HG03064 (cell line): ENCODE measurements around the gene RAPGEF5.
"Not testable (repeated sequence)": the region's sequence is repeated elsewhere in the genome, so short reads cannot be mapped to it uniquely, and the experiment has no call there.

Source experiments
- ATAC-seq: cut with Tn5 transposase; IDR thresholded peaks from one replicate; pipeline ENCODE4 v1.9.1; 2021; ENCODE audit warnings: low read depth; ENCODE audit not compliant: unreplicated experiment

RAPGEF5 gene

GRCh38 chr7:22105550-22105949 lies 251.4 kb downstream of the RAPGEF5 start:
- ATAC-seq = no peak

- no peak for ATAC-seq
Observed at GRCh38 chr7:22094413-22095342, 262.3 kb downstream of the RAPGEF5 start.

DNA sequence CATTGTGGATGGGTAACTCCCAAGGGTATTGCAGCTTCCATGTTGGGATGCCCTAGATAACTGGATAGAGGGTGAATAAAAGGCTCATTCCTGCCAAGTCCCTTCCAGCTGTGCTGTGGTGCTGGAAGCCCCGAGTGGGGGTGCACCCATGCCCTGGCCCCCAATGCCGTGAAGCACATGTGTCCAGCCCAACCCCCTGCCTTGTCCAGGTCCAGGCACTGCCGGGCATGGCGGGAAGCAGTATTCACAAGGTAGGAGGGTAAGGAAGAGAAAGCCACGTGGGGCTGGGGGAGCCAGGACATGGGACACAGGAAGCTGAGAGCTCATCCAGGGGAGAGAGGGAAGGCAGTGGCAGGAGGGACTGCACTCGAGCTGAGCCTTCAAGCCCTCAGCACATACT lies 263.0 kb downstream of the RAPGEF5 start:
- no peak for ATAC-seq

DNA sequence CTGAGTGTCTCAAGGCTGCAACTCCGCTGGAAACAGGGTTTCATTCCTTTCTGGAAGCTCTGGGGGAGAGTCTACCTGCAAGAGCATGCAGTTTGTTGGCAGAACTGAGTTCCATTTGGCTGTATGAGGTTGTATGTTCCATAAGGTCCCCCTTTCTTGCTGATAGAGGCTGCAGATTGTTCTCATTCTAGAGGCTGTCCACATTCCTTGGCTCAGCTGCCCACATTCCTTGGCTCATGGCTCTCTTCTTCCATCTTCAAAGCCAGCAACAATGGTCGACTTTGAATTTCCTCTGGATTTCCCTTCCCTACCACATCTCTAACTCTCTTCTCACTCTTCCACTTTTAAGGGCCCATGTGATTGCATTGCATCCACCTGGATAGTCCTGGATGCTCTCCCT lies 264.0 kb downstream of the RAPGEF5 start:
- ATAC-seq = no peak

- not testable (repeated sequence) for ATAC-seq
Observed at GRCh38 chr7:22090958-22091525, 265.9 kb downstream of the RAPGEF5 start.

- ATAC-seq = no peak
Observed at GRCh38 chr7:22090512-22090911, 266.4 kb downstream of the RAPGEF5 start.

GRCh38 chr7:22090107-22090506 lies 266.8 kb downstream of the RAPGEF5 start:
- no peak for ATAC-seq

DNA sequence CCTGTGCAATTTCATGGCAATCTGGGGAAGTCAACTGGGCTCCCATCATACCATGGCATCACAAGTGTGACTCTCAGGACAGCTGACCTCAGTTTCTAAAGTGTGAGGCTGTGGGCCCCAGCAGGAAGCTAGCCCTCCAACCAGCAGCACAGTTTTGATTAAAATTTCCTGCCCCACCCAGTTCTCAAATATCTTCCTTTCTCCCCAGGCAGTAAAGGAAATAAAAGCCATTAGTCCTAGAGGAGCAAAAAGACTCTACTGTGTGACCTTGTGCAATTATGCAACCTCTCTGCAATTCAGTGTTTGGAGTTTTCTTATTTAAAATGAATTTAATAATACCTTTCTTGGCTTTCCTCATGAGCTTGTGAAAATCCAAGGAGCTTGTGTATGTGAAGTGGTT lies 268.1 kb downstream of the RAPGEF5 start:
- no peak for ATAC-seq

DNA sequence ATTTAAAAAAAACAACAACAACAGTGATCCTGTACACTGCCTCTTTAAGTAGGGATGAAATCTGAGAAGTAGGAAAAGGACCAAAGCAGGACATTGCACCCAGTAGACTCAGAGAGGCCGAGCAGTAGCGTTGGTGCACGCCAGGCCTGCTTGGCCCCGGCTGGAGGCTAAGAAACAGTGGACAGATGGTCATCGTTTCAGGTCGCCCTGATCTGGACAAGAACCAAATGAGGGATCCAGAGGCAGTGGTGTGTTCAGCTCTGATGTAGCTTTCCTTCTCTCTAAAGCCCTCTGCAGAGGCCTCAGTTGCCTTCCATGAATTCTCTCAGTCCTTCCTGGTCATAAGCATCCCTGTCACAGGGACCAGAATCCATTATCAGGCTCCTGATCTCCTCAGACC lies 269.1 kb downstream of the RAPGEF5 start:
- ATAC-seq = no peak

- ATAC-seq = no peak
Observed at GRCh38 chr7:22083704-22084240, 273.2 kb downstream of the RAPGEF5 start.

GRCh38 chr7:22082886-22083703 lies 273.9 kb downstream of the RAPGEF5 start:
- peak; percentile 98 for ATAC-seq

DNA sequence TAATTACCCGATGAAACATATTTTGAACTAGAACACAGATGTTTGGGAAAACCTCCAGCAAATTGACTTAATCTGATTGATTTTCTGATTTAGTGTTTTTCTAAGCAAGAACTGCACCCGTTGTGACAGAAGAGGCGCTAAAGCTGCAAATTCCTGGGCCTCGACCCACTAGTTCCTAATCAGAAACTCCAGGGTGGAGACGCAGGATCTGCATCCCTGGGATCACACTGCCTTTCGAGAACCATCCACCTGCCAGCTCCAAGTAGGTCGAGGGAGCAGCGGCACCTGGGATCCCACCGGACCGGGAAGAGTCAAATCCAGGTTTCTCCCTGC lies 274.4 kb downstream of the RAPGEF5 start:
- ATAC-seq = no peak

- ATAC-seq = not testable (repeated sequence)
Observed at GRCh38 chr7:22080219-22080618, 276.7 kb downstream of the RAPGEF5 start.

DNA sequence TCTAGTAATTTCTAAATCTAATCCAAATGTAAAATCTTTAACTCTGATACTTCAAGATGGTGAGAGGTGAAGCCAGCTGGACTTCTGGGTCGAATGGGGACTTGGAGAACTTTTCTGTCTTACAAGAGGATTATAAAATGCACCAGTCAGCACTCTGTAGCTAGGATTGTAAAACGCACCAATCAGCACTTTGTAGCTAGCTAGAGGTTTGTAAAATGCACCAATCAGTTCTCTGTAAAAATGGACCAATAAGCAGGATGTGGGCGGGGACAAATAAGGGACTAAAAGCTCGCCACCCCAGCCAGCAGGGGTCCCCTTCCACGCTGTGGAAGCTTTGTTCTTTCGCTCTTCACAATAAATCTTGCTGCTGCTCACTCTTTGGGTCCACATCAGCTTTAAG lies 278.1 kb downstream of the RAPGEF5 start:
- ATAC-seq = not testable (repeated sequence)

DNA sequence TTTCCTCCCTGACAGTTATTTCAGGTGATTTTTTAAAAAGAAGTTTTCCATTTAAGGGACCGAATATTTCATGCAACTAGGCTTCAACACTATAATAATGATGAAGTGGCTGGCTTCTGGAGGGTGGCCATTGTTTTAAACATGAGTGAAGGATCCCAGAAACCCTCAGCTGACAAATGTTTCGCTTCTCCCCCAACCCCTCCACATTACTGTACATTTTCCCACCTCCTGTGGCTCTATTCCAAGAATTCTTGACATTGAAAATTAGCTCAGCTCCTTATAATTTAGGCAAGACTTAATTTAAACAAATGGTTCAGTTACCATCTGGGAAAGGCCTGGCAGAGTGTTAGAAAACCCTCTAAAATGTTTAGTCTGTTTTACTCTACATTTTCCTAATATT lies 281.4 kb downstream of the RAPGEF5 start:
- no peak for ATAC-seq

DNA sequence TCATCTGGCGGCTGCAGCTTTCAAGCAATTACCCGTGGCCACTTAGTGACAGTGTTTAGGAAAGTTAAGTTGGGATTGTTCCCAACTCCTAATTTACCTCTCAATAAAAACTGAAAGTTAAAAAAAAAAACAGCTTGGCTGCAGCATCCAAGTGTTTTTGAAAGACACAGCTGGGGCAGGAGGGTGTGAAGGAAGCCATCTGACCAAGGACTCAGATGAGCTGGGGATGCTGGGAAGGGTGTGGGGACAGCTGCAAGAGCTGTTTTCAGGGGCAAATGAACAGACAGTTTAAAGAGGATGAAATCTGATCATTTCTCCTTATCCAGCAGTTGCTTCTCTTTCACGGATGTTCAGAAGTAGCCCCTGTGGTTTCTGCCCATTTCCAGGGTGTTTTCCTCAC lies 282.1 kb downstream of the RAPGEF5 start:
- ATAC-seq = no peak
